HG02763 (cell line): ENCODE data around the gene MIGA2.
A peak's percentile ranks its signal among the peaks of the same experiment; 100 is the strongest.
"Not testable (repeated sequence)": the region's sequence is repeated elsewhere in the genome, so short reads cannot be mapped to it uniquely, and the experiment has no call there.

Experiments
- ATAC-seq: cut with Tn5 transposase; IDR thresholded peaks from one replicate; pipeline ENCODE4 v1.9.1; 2021; ENCODE audit warnings: mild to moderate bottlenecking, moderate library complexity; ENCODE audit not compliant: unreplicated experiment

MIGA2 gene

DNA sequence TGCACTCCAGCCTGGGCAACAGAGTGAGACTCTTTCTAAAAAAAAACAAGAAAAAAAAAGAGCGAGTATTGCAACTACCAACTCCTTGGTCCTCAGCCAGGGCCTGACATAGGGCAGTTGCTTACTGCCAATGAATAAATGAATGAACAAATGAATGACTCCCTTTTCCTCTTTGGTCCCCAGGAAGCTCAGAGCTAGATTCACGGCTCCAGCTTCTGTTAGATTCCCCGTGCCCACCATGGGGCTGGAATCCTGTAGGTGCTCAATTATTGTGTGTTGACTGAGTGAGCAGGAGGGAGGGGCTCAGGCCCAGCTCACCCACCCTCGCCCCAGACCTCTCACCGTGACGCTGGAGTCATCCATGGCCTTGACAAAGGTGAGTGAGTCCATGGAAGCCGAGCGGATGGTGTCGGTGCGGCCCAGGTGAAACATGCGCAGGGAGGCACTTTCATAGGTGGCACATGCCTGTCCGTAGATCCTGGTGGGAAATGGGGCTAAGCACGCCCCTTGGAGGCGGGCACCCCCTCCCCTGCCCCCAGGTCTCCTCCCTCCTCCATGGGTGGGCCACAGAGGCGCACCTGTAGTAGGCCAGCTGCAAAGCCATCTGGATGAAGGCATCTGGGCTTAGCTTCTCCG lies 61.4 kb downstream of the MIGA2 start:
- no peak for ATAC-seq

DNA sequence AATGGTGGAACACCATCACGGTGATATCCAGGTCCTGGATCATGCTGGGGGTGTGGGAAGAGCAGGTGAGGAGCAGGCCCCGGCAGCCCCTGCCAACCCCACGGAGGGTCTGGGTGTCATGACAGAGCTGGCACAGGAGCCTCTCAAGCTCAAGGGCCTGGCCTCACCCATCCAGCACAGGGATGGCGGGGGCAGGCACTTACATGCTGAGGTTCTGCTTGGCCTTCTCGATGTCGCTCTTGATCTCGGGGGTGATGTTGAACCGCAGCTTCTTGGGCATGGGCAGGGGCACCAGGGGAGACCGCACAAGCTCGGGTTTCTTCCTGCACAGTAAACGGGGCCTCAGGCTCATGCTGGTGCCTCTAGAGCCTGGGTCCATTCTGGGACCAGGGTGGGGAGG lies 61.9 kb downstream of the MIGA2 start:
- no peak for ATAC-seq

GRCh38 chr9:129100383-129101169 lies 64.2 kb downstream of the MIGA2 start:
- no peak for ATAC-seq

- ATAC-seq, result no peak
Measured at GRCh38 chr9:129101279-129101678, 64.9 kb downstream of the MIGA2 start.

- ATAC-seq, result no peak
Measured at GRCh38 chr9:129102095-129102525, 65.7 kb downstream of the MIGA2 start.

DNA sequence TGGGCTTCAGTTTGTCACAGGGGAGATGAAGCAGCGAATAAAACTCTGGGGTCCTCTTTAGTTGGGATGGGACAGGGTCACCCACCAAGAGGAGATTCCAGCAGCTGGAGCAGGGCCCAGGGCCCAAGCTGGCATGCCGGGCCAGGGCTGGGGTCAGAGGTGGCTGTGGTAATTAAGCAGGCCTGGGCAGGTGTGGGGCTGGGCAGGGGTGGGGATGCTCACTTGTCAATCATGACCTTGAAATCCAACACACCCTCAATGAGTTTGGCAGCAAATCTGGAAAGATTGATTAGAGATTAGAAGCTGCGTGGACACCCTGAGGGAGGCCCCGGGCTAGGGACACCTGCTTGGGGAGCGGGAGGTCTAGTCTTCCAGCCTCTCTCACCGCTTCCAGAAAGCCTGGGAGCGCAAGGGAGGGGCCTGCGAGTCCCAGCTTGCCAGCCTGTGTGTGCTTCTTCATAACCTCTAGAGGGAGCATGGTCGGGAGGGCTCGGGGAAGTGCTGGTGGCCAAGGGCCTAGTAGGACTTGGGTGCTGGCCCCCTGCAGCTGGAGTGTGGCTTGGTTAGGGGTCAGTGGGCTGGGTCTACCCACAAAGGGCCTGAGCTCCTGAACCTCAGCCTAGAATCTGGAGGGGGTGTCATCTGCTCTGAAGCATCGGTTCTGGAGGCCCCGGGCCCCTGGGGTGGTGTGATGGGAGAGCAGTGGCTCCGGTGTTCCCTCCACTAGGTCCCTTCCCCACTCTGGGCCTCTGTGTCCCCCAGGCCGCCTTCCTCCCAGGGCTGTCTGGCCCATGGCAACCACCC lies 66.6 kb downstream of the MIGA2 start:
- ATAC-seq, result no peak

DNA sequence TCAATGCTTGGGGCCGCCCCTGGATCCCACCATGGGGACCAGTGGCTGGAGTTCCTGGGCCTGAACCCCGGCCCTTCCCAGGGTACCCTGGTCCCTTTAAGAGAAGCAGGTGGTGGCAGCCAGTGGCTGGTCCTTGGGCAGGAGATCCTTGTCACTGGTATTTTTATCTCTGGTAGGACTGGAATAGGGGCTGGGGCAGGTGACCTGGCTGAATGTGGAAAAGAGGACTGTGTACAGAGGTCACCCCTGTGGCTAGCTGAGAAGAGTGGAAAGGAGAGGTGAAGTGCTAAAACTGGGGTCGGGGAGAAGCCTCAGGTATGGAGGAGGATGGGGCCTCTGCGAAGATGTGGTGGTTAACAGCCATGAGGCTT lies 67.2 kb downstream of the MIGA2 start:
- no peak for ATAC-seq

DNA sequence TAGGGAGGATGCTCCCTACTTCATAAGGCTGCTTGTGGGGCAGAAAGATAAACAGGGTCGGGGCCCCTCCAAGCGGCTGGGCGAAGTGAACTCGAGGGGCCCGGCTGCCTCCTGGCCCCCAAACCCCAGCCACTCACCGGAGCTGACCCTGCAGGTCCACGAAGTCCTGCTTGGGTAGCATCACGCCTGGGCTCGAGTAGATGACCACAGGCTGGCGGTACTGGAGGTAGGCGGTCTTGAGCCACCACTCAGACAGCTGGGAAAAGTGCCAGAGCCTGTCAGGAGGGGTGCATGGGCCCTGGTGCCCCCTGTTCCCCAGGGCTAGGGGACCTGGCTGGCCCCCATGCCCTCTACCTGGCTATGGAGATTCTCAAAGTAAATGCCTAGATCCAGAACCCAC lies 67.6 kb downstream of the MIGA2 start:
- no peak for ATAC-seq

- no peak for ATAC-seq
Measured at GRCh38 chr9:129105857-129106694, 69.7 kb downstream of the MIGA2 start.

DNA sequence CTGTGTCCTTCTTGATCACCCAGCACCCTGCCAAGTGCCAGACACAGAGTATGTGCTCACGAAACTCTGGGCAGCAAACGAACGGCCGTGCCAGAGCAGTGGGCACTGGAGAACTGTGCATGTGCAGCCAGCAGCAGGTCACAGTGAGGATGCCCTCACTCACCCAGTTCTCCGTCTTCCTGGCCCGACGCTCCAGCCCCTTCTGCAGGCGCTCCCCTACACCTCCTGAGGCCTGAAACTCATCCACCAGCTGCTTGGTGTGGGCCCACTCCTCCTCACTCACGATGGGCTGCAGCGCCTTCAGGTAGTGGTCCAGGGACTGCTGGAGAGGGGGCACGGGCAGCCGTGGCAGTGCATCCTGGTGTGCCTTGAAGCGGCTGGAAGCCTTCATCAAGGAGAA lies 71.2 kb downstream of the MIGA2 start:
- ATAC-seq, result no peak

- no peak for ATAC-seq
Measured at GRCh38 chr9:129108083-129108804, 71.8 kb downstream of the MIGA2 start.

DNA sequence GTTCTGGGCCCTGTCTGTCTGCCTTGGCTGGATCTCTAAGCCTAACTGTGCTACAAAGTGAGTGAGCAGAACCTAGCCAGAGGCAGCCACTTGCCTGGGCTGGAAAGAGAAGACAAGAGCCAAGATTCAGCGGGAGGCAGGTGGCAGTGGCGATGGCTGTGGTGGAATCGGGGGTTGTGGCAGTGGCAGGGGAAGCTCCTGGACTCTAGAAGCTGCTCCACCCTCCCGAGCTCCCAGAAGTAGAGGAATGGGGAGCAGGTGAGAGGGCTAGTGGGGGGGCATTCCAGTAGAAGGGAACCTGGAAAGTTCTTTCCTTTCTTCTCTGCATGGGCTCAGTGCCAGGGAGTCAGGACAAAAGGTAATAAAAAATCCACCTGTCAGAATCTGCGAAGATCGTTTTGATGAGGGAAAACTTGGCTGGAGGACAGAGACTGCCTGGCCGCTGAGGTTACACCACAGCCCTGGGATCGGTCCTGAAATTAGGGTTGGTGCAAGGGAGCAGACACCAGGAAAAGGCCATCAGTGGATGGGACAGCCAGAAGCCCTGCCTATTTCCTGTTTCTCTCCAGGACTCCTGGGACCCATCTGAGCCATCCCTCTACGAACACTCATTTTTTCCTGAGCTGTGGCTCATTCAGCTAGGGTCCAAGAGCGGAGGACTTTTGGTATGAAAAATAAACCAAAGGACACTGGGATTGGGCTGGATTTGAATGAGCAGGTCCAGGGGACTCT lies 72.5 kb downstream of the MIGA2 start:
- no peak for ATAC-seq

DNA sequence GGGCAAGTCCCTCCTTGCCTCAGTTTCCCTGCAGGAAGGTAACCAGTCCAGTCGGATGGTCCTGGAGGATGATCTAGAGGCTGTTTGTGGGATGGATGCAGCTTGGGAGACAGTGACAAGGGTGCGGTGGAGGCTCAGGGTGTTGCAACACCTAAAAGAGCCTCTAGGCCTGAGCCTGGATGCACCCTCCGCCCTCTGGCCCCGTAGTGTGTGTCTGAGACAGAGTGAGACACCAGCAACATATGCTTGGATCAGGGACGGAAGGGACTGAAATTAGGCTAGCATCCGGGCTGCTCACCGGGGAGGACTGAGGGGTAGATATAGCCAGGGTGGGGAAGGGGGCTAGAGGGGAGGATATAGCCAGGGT lies 73.1 kb downstream of the MIGA2 start:
- ATAC-seq, result no peak

- no peak for ATAC-seq
Measured at GRCh38 chr9:129109952-129110739, 73.7 kb downstream of the MIGA2 start.

DNA sequence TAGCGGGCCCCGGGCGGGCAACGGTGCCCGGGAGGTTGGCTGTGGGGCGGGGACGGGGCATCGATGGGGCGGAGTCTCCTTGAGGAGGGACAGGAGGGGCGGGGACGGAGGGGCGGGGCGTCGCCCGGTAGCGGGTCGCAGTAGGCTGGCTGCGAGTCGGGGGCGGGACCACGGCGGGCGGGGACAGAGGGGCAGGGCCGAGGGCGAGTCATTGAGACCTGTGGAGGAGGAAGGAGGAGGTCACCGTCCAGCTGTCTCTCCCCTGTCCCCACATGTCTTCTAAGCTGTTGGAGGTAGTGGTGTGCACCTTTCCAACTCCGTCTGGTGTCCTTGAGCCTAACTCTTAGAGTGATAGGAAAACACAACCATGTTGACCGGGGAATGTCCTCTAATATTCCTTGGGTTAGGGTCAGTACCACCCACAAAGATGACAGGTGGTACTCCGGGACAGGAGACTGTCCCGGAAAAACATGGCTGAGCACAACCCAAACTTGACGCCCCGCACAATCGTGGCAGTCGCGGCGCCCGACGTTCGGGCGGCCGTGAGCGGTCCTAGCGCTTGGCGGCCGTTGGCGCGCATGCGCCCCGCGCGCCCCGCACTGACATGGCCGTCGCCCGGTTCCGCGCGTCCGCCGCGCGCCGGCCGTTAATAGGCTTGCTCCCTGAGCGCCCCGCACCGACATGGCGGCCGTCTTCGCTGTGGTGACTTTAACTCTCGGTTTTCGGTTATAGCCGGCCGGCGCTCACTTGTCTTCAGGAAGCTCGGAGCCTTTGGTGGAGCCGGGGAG lies 74.5 kb downstream of the MIGA2 start, which contains the start of the genes CRAT and PTPA:
Gene CRAT, minus strand, starts transcription at position 54 of the 788 bp plus-strand sequence. CDS start 284 bp downstream, outside the sequence.
Gene PTPA, plus strand, starts transcription at position 676 of the 788 bp plus-strand sequence. CDS start 186 bp downstream, outside the sequence.
- peak; percentile 82 for ATAC-seq

DNA sequence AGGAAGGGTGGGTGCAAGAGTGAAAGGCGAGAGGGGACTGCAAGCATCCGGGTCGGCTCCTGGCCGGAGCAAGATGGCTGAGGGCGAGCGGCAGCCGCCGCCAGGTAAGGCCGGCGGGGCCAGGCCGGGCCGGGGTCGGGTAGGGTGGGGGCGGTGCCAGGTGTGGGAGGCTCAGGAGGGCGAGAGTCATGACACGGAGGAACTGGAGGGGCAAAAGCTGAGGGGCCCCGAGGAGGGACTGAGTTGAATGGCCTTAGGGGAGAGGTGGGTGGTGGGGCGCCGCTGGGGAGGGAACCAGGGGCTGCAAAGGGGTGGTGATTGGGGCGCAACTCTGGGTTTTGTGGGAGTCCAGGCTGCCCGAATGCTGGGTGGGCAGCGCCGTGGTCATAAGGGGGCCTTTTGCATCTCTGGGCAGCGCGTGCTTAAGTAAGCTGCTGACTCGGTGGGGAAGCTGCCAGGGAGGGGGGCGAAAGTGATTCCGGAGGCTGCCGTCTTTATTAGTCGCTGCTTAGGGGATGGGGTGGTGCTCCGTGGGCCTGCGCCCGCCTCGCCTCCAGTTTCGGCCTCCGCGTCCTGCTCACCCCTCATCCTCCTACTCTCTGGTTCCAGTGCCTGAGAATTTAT lies 75.2 kb downstream of the MIGA2 start:
- no peak for ATAC-seq

DNA sequence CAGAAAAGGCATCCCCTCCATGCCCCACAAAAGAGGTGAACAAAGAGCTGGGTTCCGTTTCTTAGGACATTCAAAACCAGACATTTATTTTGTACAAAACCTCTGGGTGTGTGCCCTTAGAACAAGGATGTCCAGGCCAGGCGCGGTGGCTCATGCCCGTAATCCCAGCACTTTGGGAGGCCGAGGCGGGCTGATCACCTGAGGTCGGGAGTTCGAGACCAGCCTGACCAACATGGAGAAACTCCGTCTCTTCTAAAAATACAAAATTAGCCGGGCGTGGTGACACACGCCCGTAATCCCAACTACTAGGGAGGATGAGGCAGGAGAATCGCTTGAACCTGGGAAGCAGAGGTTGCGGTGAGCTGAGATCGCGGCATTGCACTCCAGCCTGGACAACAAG lies 76.1 kb downstream of the MIGA2 start:
- ATAC-seq, result not testable (repeated sequence)
